HG03196 (cell line): ENCODE data around the gene GDF7.

ENCODE experiments used
- ATAC-seq: cut with Tn5 transposase; IDR thresholded peaks from one replicate; pipeline ENCODE4 v1.9.1; 2021; ENCODE audit not compliant: unreplicated experiment

The GDF7 gene

GRCh38 chr2:20627712-20628380 lies 39.1 kb upstream of the GDF7 start:
- ATAC-seq: no peak

- ATAC-seq: no peak
These were observed 37.8 kb upstream of the GDF7 start for GRCh38 chr2:20629181-20629580.

GRCh38 chr2:20629581-20630171 lies 37.3 kb upstream of the GDF7 start:
- no peak for ATAC-seq

GRCh38 chr2:20630967-20631366 lies 36.0 kb upstream of the GDF7 start:
- ATAC-seq: no peak

GRCh38 chr2:20631617-20632307 lies 35.2 kb upstream of the GDF7 start:
- ATAC-seq: no peak

GRCh38 chr2:20632446-20632990 lies 34.4 kb upstream of the GDF7 start:
- ATAC-seq: no peak

GRCh38 chr2:20633001-20633400 lies 33.9 kb upstream of the GDF7 start:
- ATAC-seq: no peak

- ATAC-seq: no peak
These were observed 33.0 kb upstream of the GDF7 start for GRCh38 chr2:20633794-20634506.

GRCh38 chr2:20634507-20635112 lies 32.3 kb upstream of the GDF7 start:
- no peak for ATAC-seq

- no peak for ATAC-seq
These were observed 31.8 kb upstream of the GDF7 start for GRCh38 chr2:20635113-20635510.

- ATAC-seq: peak; percentile 70
These were observed 31.0 kb upstream of the GDF7 start for GRCh38 chr2:20635675-20636584.

- no peak for ATAC-seq
These were observed 29.8 kb upstream of the GDF7 start for GRCh38 chr2:20637147-20637546.

GRCh38 chr2:20638014-20638413 lies 28.9 kb upstream of the GDF7 start:
- ATAC-seq: no peak

GRCh38 chr2:20638646-20639430 lies 28.1 kb upstream of the GDF7 start:
- ATAC-seq: no peak

GRCh38 chr2:20640411-20641122 lies 26.4 kb upstream of the GDF7 start:
- no peak for ATAC-seq

- ATAC-seq: no peak
These were observed 25.6 kb upstream of the GDF7 start for GRCh38 chr2:20641123-20641985.

- peak; percentile 90 for ATAC-seq
These were observed 24.6 kb upstream of the GDF7 start for GRCh38 chr2:20642055-20642971.
